BLaER1 (cell line): Measurements from ENCODE around the gene NR5A1.

ENCODE experiments used
- H3K27ac ChIP-seq: shearing (Covaris generic); formaldehyde crosslinking; 2 replicates; pipeline ENCODE4 v1.8.1; 2022
- H3K27me3 ChIP-seq: shearing (Covaris generic); formaldehyde crosslinking; 2 replicates; pipeline ENCODE4 v1.8.1; 2022
- H3K36me3 ChIP-seq: shearing (Covaris generic); formaldehyde crosslinking; 2 replicates; pipeline ENCODE4 v1.8.1; 2022
- H3K4me1 ChIP-seq: shearing (Covaris generic); formaldehyde crosslinking; 2 replicates; pipeline ENCODE4 v1.8.1; 2022
- H3K4me2 ChIP-seq: shearing (Covaris generic); formaldehyde crosslinking; 2 replicates; pipeline ENCODE4 v1.8.1; 2022
- H3K4me3 ChIP-seq: shearing (Covaris generic); formaldehyde crosslinking; 2 replicates; pipeline ENCODE4 v1.8.1; 2022
- H3K9ac ChIP-seq: shearing (Covaris generic); formaldehyde crosslinking; 2 replicates; pipeline ENCODE4 v1.8.1; 2022
- H3K9me3 ChIP-seq: shearing (Covaris generic); formaldehyde crosslinking; 2 replicates; pipeline ENCODE4 v1.8.1; 2022
- H4K20me1 ChIP-seq: shearing (Covaris generic); formaldehyde crosslinking; 2 replicates; pipeline ENCODE4 v1.8.1; 2022
- Cebpa-rat ChIP-seq: shearing (Covaris generic); IDR thresholded peaks from 2 replicates; pipeline ENCODE4 v1.8.1; 2022

Gene NR5A1

DNA sequence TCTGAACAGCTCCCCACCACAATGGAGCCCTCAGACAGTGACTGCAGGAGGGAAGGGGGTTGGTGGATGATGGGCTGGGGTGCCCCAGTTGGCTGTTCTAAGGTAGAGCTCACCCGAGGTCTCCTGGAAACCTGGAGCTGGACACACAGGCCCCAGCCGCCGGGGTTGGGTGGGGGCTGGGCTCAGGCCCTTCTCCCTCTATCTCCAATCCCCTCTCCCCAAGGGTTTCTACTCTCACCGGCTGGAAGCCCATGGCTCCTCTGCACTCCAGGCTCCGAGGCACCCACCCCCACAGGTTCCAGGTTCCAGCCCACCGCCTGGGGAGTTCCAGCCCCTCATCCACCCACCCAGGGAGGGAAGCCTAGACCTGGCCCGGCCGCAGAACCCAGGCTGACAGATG lies 766 bp downstream of the NR5A1 start:
- Histone ChIP-seq H3K27me3 (peaks cover 57% of the 10 kb centered on the region), H3K9ac (no peak overlapping the region)

GRCh38 chr9:124505901-124506346 lies 1.3 kb downstream of the NR5A1 start:
- H4K20me1 ChIP-seq, result peaks cover 16% of the 10 kb centered on the region; the same call in 1 of the 2 replicates
- TF ChIP-seq Cebpa-rat, result no peak
- H3K36me3 ChIP-seq, result no peaks in the 10 kb centered on the region
- no peak overlapping the region for H3K9ac ChIP-seq
- 0 out of 2 replicates have a peak, but pooled peaks cover 5% of the 10 kb centered on the region for H3K4me1 ChIP-seq
- no peaks in the 10 kb centered on the region; the same call in 1 of the 2 replicates for H3K9me3 ChIP-seq
- H3K27ac ChIP-seq, result no peak overlapping the region
- no peak overlapping the region for H3K4me3 ChIP-seq
- H3K27me3 ChIP-seq, result peaks cover 62% of the 10 kb centered on the region
- H3K4me2 ChIP-seq, result no peak overlapping the region

More for the DNA sequence above, 766 bp downstream of the NR5A1 start:
- Histone ChIP-seq H3K4me2 (no peak overlapping the region), H4K20me1 (peaks cover 16% of the 10 kb centered on the region; the same call in 1 of the 2 replicates), H3K4me3 (no peak overlapping the region), H3K27ac (no peak overlapping the region), H3K36me3 (no peaks in the 10 kb centered on the region), H3K9me3 (no peaks in the 10 kb centered on the region; the same call in 1 of the 2 replicates), H3K4me1 (0 out of 2 replicates have a peak, but pooled peaks cover 5% of the 10 kb centered on the region)
- TF ChIP-seq Cebpa-rat, result no peak

GRCh38 chr9:124505006-124505900 lies 1.9 kb downstream of the NR5A1 start:
- Histone ChIP-seq H3K4me3 (no peak overlapping the region), H3K9me3 (no peaks in the 10 kb centered on the region; the same call in 1 of the 2 replicates), H3K27me3 (peaks cover 66% of the 10 kb centered on the region), H4K20me1 (peaks cover 16% of the 10 kb centered on the region; the same call in 1 of the 2 replicates), H3K36me3 (no peaks in the 10 kb centered on the region), H3K9ac (no peak overlapping the region), H3K4me2 (no peak overlapping the region), H3K27ac (no peak overlapping the region), H3K4me1 (0 out of 2 replicates have a peak, but pooled peaks cover 5% of the 10 kb centered on the region)
- TF ChIP-seq Cebpa-rat, result no peak

- Histone ChIP-seq H3K4me3 (peak overlapping the region; percentile 45), H3K9ac (no peak overlapping the region), H3K9me3 (no peaks in the 10 kb centered on the region; the same call in 1 of the 2 replicates), H4K20me1 (peaks cover 16% of the 10 kb centered on the region; the same call in 1 of the 2 replicates), H3K4me2 (peak overlapping the region; percentile 26), H3K4me1 (0 out of 2 replicates have a peak, but pooled peaks cover 5% of the 10 kb centered on the region), H3K36me3 (no peaks in the 10 kb centered on the region), H3K27ac (no peak overlapping the region), H3K27me3 (peaks cover 66% of the 10 kb centered on the region)
- TF ChIP-seq Cebpa-rat, result no peak
Measured at GRCh38 chr9:124504530-124505005, 2.6 kb downstream of the NR5A1 start.

GRCh38 chr9:124503713-124504529 lies 3.3 kb downstream of the NR5A1 start:
- Histone ChIP-seq H3K4me2 (peak overlapping the region; percentile 26), H4K20me1 (peaks cover 16% of the 10 kb centered on the region; the same call in 1 of the 2 replicates), H3K4me3 (peak overlapping the region; percentile 45), H3K4me1 (0 out of 2 replicates have a peak, but pooled peaks cover 5% of the 10 kb centered on the region), H3K36me3 (no peaks in the 10 kb centered on the region), H3K27me3 (peaks cover 66% of the 10 kb centered on the region), H3K9me3 (no peaks in the 10 kb centered on the region; the same call in 1 of the 2 replicates), H3K9ac (no peak overlapping the region), H3K27ac (no peak overlapping the region)
- no peak for TF ChIP-seq Cebpa-rat

GRCh38 chr9:124502711-124503702 lies 4.2 kb downstream of the NR5A1 start:
- no peak for TF ChIP-seq Cebpa-rat
- Histone ChIP-seq H3K4me3 (no peak overlapping the region), H3K27ac (no peak overlapping the region), H4K20me1 (peaks cover 16% of the 10 kb centered on the region; the same call in 1 of the 2 replicates), H3K27me3 (peaks cover 66% of the 10 kb centered on the region), H3K9ac (no peak overlapping the region), H3K9me3 (no peaks in the 10 kb centered on the region; the same call in 1 of the 2 replicates), H3K4me1 (0 out of 2 replicates have a peak, but pooled peaks cover 5% of the 10 kb centered on the region), H3K36me3 (no peaks in the 10 kb centered on the region), H3K4me2 (no peak overlapping the region)

GRCh38 chr9:124501771-124502320 lies 5.4 kb downstream of the NR5A1 start:
- Histone ChIP-seq H3K4me3 (no peak overlapping the region), H3K4me2 (no peak overlapping the region), H3K4me1 (0 out of 2 replicates have a peak, but pooled peaks cover 5% of the 10 kb centered on the region), H3K36me3 (no peaks in the 10 kb centered on the region), H4K20me1 (peaks cover 16% of the 10 kb centered on the region; the same call in 1 of the 2 replicates), H3K27ac (no peak overlapping the region), H3K27me3 (peaks cover 63% of the 10 kb centered on the region), H3K9me3 (no peaks in the 10 kb centered on the region; the same call in 1 of the 2 replicates), H3K9ac (no peak overlapping the region)
- no peak for TF ChIP-seq Cebpa-rat
